PC-3 (cell line): ENCODE data around the gene STX12.

Source experiments
- CTCF ChIP-seq: fragments of 300-600 bp; sonication (generic); conservative IDR thresholded peaks from 2 replicates; pipeline ENCODE4 v1.5.1; 2017; ENCODE audit warnings: antibody characterized with exemption, low read depth, mild to moderate bottlenecking, low read length
- EZH2 ChIP-seq: fragments of 300-600 bp; sonication (generic); IDR thresholded peaks from one replicate; pipeline ENCODE4 v1.6.1; 2017; ENCODE audit warnings: antibody characterized with exemption, mild to moderate bottlenecking, low read length; ENCODE audit not compliant: unreplicated experiment

GRCh38 chr1:27752360-27752759, 20.7 kb upstream of the STX12 start:
- TF ChIP-seq EZH2: no peak
- TF ChIP-seq CTCF: no peak
